ENCODE results near the gene SCYL1. TPM values are rescaled to one million over a fixed set of nuclear protein-coding genes. Genes with fewer than 3 reads are reported as not detected.
"Not testable (repeated sequence)": the region's sequence is repeated elsewhere in the genome, so short reads cannot be mapped to it uniquely, and the experiment has no call there.

Gene SCYL1
- polyA plus RNA-seq, 3 donors: 60.9 to 68.7 (median 65.3) TPM

GRCh38 chr11:65504674-65505465 lies 20.0 kb upstream of the SCYL1 start:
- no peak for DNase-seq (ENCODE audit: low read depth in 3 of 3, low spot score in 2 of 3)

GRCh38 chr11:65505466-65506289 lies 19.2 kb upstream of the SCYL1 start:
- DNase-seq (ENCODE audit: low read depth in 3 of 3, low spot score in 2 of 3): no peak

- DNase-seq (ENCODE audit: low read depth in 3 of 3, low spot score in 2 of 3): peak in 1 of 3 donors; percentile 41
Measured at GRCh38 chr11:65506290-65506771, 18.6 kb upstream of the SCYL1 start.

- DNase-seq (ENCODE audit: low read depth in 3 of 3, low spot score in 2 of 3): peak; percentile 63 to 76 (median 76)
Measured at GRCh38 chr11:65506772-65507505, 17.9 kb upstream of the SCYL1 start.

- not testable (repeated sequence) for DNase-seq (ENCODE audit: low read depth in 3 of 3, low spot score in 2 of 3)
Measured at GRCh38 chr11:65512311-65512710, 12.6 kb upstream of the SCYL1 start.

GRCh38 chr11:65516135-65516968 lies 8.5 kb upstream of the SCYL1 start:
- DNase-seq (ENCODE audit: low read depth in 3 of 3, low spot score in 2 of 3): no peak

GRCh38 chr11:65518941-65519549 lies 5.8 kb upstream of the SCYL1 start:
- not testable (repeated sequence) for DNase-seq (ENCODE audit: low read depth in 3 of 3, low spot score in 2 of 3)

GRCh38 chr11:65521777-65522521 lies 2.9 kb upstream of the SCYL1 start:
- not testable (repeated sequence) for DNase-seq (ENCODE audit: low read depth in 3 of 3, low spot score in 2 of 3)

GRCh38 chr11:65522718-65523630 lies 1.9 kb upstream of the SCYL1 start:
- DNase-seq (ENCODE audit: low read depth in 3 of 3, low spot score in 2 of 3): not testable (repeated sequence)

- not testable (repeated sequence) for DNase-seq (ENCODE audit: low read depth in 3 of 3, low spot score in 2 of 3)
Measured at GRCh38 chr11:65523631-65523968, 1.3 kb upstream of the SCYL1 start.

GRCh38 chr11:65524014-65524740 lies 706 bp upstream of the SCYL1 start:
- DNase-seq (ENCODE audit: low read depth in 3 of 3, low spot score in 2 of 3): no peak

GRCh38 chr11:65525546-65526480 lies 930 bp downstream of the SCYL1 start:
- DNase-seq (ENCODE audit: low read depth in 3 of 3, low spot score in 2 of 3): no peak

- DNase-seq (ENCODE audit: low read depth in 3 of 3, low spot score in 2 of 3): no peak
Measured at GRCh38 chr11:65526744-65527143, 1.9 kb downstream of the SCYL1 start.

GRCh38 chr11:65528819-65529350 lies 4.0 kb downstream of the SCYL1 start:
- no peak for DNase-seq (ENCODE audit: low read depth in 3 of 3, low spot score in 2 of 3)

- DNase-seq (ENCODE audit: low read depth in 3 of 3, low spot score in 2 of 3): no peak
Measured at GRCh38 chr11:65529475-65530156, 4.7 kb downstream of the SCYL1 start.
